ENCODE data around the gene SPCS2.

DNA sequence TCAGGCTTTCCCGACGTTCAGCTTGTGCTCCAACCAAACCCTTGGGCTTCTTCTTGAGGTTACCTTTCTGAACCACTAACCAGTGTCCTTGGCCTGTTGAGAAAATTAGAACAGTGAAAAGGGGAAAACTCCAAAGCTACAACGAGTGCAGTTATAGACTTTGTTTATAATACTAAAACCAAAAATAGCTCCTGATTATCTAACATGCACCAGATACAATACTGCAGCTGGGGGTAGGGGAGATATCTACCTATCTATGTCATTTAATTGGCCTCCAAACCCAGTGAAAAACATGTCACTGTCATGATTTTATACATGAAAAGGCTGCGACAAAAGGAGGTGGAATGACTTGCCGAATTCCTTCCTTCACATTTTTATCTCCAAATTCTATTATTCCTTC lies 12.1 kb upstream of the SPCS2 start:
- TF ChIP-seq, protein P1, sequence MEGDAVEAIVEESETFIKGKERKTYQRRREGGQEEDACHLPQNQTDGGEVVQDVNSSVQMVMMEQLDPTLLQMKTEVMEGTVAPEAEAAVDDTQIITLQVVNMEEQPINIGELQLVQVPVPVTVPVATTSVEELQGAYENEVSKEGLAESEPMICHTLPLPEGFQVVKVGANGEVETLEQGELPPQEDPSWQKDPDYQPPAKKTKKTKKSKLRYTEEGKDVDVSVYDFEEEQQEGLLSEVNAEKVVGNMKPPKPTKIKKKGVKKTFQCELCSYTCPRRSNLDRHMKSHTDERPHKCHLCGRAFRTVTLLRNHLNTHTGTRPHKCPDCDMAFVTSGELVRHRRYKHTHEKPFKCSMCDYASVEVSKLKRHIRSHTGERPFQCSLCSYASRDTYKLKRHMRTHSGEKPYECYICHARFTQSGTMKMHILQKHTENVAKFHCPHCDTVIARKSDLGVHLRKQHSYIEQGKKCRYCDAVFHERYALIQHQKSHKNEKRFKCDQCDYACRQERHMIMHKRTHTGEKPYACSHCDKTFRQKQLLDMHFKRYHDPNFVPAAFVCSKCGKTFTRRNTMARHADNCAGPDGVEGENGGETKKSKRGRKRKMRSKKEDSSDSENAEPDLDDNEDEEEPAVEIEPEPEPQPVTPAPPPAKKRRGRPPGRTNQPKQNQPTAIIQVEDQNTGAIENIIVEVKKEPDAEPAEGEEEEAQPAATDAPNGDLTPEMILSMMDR (IDR thresholded peaks at IDR 0.05): no peak
- no peak for TF ChIP-seq POLR2A (IDR thresholded peaks at IDR 0.05)

Data from tibial nerve (tissue), 3 donors.